Heart right ventricle (tissue), 16 donors: ENCODE measurements around the gene TAF11L5. TPM values are rescaled to one million over a fixed set of nuclear protein-coding genes. Genes with fewer than 3 reads are reported as not detected.
"Not testable (repeated sequence)": the region's sequence is repeated elsewhere in the genome, so short reads cannot be mapped to it uniquely, and the experiment has no call there.

Experiments
- ATAC-seq, 8 donors: fragments of 200-7000 bp; cut with Tn5 transposase; one replicate each; pipeline ENCODE4 v1.9.1; 2020; ENCODE audit warnings: mild to moderate bottlenecking in 8 of 8, moderate library complexity in 8 of 8, moderate number of reproducible peaks in 1 of 8
- DNase-seq, 2 donors: peaks; one replicate each; pipeline ENCODE4 v3.0.0-alpha.2; 2020
- H3K27ac ChIP-seq, 10 donors: fragments of 200-600 bp; sonication (generic) in 2 of 10; one replicate each; pipeline versions ENCODE4 v1.5.0 to v1.8.0; 2020 to 2022; ENCODE audit warnings: mild to moderate bottlenecking in 3 of 10
- H3K27me3 ChIP-seq, 7 donors: fragments of 200-600 bp; one replicate each; pipeline ENCODE4 v1.8.0; 2021 to 2022; ENCODE audit warnings: mild to moderate bottlenecking in 2 of 7
- H3K36me3 ChIP-seq, 9 donors: fragments of 200-600 bp; sonication (generic) in 1 of 9; one replicate each; pipeline versions ENCODE4 v1.5.0 to v1.8.0; 2020 to 2022; ENCODE audit warnings: mild to moderate bottlenecking in 2 of 9
- H3K4me1 ChIP-seq, 9 donors: fragments of 200-600 bp; sonication (generic) in 1 of 9; one replicate each; pipeline versions ENCODE4 v1.5.0 to v1.8.0; 2020 to 2022; ENCODE audit warnings: mild to moderate bottlenecking in 4 of 9
- H3K4me3 ChIP-seq, 10 donors: fragments of 200-600 bp; sonication (generic) in 2 of 10; one replicate each; pipeline versions ENCODE4 v1.5.0 to v1.8.0; 2020 to 2022; ENCODE audit warnings: mild to moderate bottlenecking in 7 of 10, moderate library complexity in 2 of 10
- H3K9me3 ChIP-seq, 11 donors: fragments of 200-600 bp in 10 of 11; sonication (generic) in 2 of 11; one replicate each; pipeline versions ENCODE4 v1.5.0 to v1.8.0; 2013 to 2022; ENCODE audit warnings: mild to moderate bottlenecking in 2 of 11, control low read depth in 1 of 11, moderate library complexity in 1 of 11
- WGBS, 2 donors: extraction: QIAGEN DNeasy Blood & Tissue Kit; methylation state at CpG; one replicate each; pipeline ENCODE4 v1.1.7; 2013; ENCODE audit warnings: inconsistent platforms in 1 of 2; 5-methylcytosine and 5-hydroxymethylcytosine counted together
- intact Hi-C, 10 donors: fragments of 100-400 bp; cut with DNase I; formaldehyde crosslinking; loops; one replicate each; pipeline versions ENCODE4 v1.11.1 to v1.14.2; 2022
- polyA plus RNA-seq, 2 donors: library from polyadenylated mRNA; stranded (reverse); fragments of 200-250 nt; gene quantifications; one replicate each; pipeline ENCODE4 v1.2.3, GENCODE V29; 2013
- total RNA-seq, 10 donors: library from RNA; stranded (reverse); fragmentation: NEBNext Ultra II Directional in 3 of 10; extraction: Animal tissue kit (Norgen Biotek cat#: 25700) in 3 of 10; gene quantifications; one replicate each; pipeline versions ENCODE4 v1.2.1 to v1.2.4, GENCODE V29; 2021 to 2023
- TF ChIP-seq, protein P1 (sequence below), 9 donors: fragments of 200-600 bp; sonication (generic) in 2 of 9; IDR thresholded peaks; one replicate each; pipeline versions ENCODE4 v1.5.0 to v1.8.0; 2021 to 2022; ENCODE audit warnings: antibody characterized with exemption in 9 of 9, mild to moderate bottlenecking in 5 of 9, moderate library complexity in 1 of 9
- donor health status: Arrhythmogenic right ventricular cardiomyopathy.
- donor health status: ischemic (EF 13 %, LVEDD 7.1; RV severe dilation, severe dysfunction).
- donor health status: healthy with polysubstance abuse.
- donor health status: DM: no; HTN: yes; CAD: no.
- donor health status: DM: no; HTN: no; CAD: no.
- donor health status: ischemic (EF 25% LVEDD 6.9; RV normal size, moderate dysfunction).
- donor health status: ischemic (EF 25% LVEDD 5.7; RV mildly dilated, moderate dysfunction).
- donor health status: healthy.
- donor health status: DM: yes; HTN: yes; CAD: no.
- donor health status: Ischemic cardiomyopathy.
- donor health status: ischemic (EF 35%, LVEDD 5.7; RV mildly dilated, moderate dysfunction).
- donor health status: nonischemic (EF 11% LVEDD 7.7; RV severe dilation, severe dysfunction).
- donor health status: DM: yes; HTN: yes; CAD: no.
- donor health status: PGD.
- donor health status: ischemic (EF 29% LVEDD 5.4; RV normal size, mild dysfunction).
- donor health status: nonischemic (EF 23%, LVEDD 6.1; RV moderate dilation, normal function).

TAF11L5 gene
- total and polyA plus RNA-seq, 12 donors: not detected

DNA sequence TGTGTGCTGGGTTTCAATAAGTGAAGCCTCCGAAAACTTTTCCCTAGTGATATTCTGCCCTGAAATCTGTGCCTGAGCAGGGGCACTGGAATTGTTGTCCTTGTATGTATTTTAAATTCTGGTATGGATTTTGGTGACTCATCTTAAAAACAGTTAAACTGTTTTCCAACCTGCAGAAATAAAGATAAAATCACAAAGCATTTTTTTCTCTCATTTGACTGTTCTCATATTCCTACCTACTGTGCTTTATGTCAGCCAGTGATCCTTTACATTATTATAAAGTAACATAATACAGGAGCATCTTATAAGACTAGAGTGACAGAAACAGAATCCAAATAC is 37.9 kb upstream of the TAF11L5 start:
- intact Hi-C loops: no loop called here
- Histone ChIP-seq H3K4me3 (no peak overlapping the region), H3K9me3 (peaks cover 0 to 2% (median 0%) of the 10 kb centered on the region in 11 donors), H3K27ac (no peak overlapping the region), H3K27me3 (peaks cover 0 to 7% (median 0%) of the 10 kb centered on the region in 7 donors), H3K4me1 (no peaks in the 10 kb centered on the region), H3K36me3 (no peaks in the 10 kb centered on the region)
- DNase-seq: no peak
- no peak for ATAC-seq
- 87 to 95% methylated on average over 1 of the region's 1 CpG for WGBS, 2 donors
- TF ChIP-seq, protein P1, sequence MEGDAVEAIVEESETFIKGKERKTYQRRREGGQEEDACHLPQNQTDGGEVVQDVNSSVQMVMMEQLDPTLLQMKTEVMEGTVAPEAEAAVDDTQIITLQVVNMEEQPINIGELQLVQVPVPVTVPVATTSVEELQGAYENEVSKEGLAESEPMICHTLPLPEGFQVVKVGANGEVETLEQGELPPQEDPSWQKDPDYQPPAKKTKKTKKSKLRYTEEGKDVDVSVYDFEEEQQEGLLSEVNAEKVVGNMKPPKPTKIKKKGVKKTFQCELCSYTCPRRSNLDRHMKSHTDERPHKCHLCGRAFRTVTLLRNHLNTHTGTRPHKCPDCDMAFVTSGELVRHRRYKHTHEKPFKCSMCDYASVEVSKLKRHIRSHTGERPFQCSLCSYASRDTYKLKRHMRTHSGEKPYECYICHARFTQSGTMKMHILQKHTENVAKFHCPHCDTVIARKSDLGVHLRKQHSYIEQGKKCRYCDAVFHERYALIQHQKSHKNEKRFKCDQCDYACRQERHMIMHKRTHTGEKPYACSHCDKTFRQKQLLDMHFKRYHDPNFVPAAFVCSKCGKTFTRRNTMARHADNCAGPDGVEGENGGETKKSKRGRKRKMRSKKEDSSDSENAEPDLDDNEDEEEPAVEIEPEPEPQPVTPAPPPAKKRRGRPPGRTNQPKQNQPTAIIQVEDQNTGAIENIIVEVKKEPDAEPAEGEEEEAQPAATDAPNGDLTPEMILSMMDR (IDR thresholded peaks at IDR 0.05): no peak

DNA sequence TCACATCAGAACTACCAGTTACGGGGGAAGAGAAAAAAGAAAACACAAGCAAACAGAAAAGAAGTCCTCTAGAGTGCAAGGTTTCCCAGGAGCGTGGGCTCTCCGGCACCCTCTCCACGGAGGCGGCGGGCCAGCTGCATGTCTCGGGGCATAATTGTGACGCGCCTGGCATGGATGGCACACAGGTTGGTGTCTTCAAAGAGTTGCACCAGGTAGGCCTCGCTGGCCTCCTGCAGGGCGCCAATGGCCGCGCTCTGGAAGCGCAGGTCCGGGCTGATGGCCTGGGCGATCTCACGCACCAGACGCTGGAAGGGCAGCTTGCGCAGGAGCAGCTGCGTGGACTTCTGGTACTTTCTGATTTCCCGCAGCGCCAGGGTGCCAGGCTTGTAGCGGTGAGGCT is 33.8 kb upstream of the TAF11L5 start:
- 94 to 95% methylated on average over 21 to 23 of the region's 23 CpGs for WGBS, 2 donors
- intact Hi-C loops, DNase-seq: not testable (repeated sequence)

DNA sequence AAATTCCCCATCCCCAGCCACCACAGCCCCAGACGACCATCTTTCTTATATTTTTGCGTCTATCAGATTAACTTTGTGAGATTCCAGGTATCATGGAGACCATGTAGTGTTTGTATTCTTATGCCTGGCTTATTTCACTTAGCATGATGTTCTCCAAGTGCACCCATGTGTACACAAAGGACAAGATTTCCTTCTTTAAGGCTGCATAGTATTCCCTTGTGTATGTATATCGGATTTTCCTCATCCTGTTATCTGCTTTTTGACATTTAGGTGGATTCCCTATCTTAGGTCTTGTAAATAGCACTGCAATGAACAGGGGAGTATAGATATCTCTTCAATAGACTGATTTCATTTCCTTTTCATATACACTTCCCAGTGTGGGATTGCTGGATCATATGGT is 32.3 kb upstream of the TAF11L5 start:
- intact Hi-C loops: no loop called here
- no peak for DNase-seq
- Histone ChIP-seq H3K4me1 (no peaks in the 10 kb centered on the region), H3K36me3 (no peaks in the 10 kb centered on the region), H3K4me3 (no peak overlapping the region), H3K27me3 (no peaks in the 10 kb centered on the region), H3K27ac (no peak overlapping the region), H3K9me3 (peaks cover 0 to 8% (median 0%) of the 10 kb centered on the region in 11 donors)
- ATAC-seq: no peak
- TF ChIP-seq, protein P1 (IDR thresholded peaks at IDR 0.05): no peak
- WGBS, 2 donors: 84 to 92% methylated on average over 3 of the region's 3 CpGs

More for the DNA sequence above, 33.8 kb upstream of the TAF11L5 start:
- not testable (repeated sequence) for H3K9me3 ChIP-seq, H3K4me3 ChIP-seq, H3K36me3 ChIP-seq, H3K4me1 ChIP-seq, H3K27ac ChIP-seq, ATAC-seq, H3K27me3 ChIP-seq

DNA sequence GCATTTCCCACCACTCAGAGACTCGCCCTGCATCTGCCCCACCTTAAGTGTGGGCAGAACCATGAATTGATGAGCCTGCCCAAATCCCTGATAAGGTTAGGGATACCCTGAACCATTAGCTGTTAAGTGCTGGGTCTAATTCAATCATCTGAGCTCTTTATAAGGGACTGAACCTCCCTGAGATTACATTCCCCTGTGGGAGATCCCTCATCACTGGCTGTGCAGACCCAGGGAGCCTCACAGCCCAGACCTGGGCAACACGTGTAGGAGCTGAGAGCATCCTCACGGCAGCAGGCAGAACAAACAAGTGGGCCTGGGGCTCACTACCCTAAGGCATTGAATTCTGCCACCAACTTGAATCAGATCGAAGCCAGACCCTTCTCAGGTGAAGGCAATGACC is 27.6 kb upstream of the TAF11L5 start:
- Histone ChIP-seq H3K9me3 (peaks cover 0 to 6% (median 0%) of the 10 kb centered on the region in 11 donors), H3K27me3 (no peaks in the 10 kb centered on the region), H3K27ac (no peak overlapping the region), H3K4me1 (no peaks in the 10 kb centered on the region), H3K4me3 (no peak overlapping the region), H3K36me3 (no peaks in the 10 kb centered on the region)
- no peak for ATAC-seq
- TF ChIP-seq, protein P1 (IDR thresholded peaks at IDR 0.05): no peak
- intact Hi-C loops: no loop called here
- 39 to 49% methylated on average over 4 of the region's 4 CpGs for WGBS, 2 donors
- no peak for DNase-seq

DNA sequence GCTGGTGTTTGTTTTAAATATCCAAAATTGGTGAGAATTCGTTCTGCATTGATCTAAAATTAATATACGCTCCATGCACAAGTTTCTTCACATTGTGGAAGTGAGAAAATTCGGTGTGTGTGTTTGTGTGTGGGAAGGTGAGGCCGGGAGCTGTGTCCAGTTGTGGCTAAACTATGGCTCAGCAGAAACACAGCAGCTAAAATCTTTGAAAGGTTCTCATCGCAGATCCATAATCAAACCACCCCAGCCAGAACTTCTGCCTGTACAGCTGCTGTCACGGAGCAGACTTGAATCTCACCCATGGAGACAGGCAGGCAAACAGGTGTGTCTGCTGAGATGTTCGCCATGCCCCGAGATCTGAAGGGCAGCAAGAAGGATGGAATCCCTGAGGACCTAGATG is 27.1 kb upstream of the TAF11L5 start, which contains the start of gene TAF11L2:
Gene TAF11L2, plus strand, starts transcription at position 301 of the 400 bp plus-strand sequence.
- ATAC-seq, H3K4me3 ChIP-seq, H3K4me1 ChIP-seq, intact Hi-C loops, H3K27ac ChIP-seq, H3K36me3 ChIP-seq, DNase-seq, H3K27me3 ChIP-seq, H3K9me3 ChIP-seq: not testable (repeated sequence)
- WGBS, 2 donors: 82 to 87% methylated on average over 8 of the region's 8 CpGs
